HCT116 (cell line): ENCODE data around the gene LSP1. TPM values are rescaled to one million over a fixed set of nuclear protein-coding genes. Genes with fewer than 3 reads are reported as not detected.

Experiments used
- ATAC-seq: fragments of 200-7000 bp; cut with Tn5 transposase; 2 replicates; pipeline ENCODE4 v1.9.1; 2020; ENCODE audit warnings: mild to moderate bottlenecking, moderate library complexity
- BruUV-seq: library from RNA; stranded (reverse); fragments of 400-500 nt; replicated peaks from 2 replicates; lab custom pipeline; 2021; lab: Mats Ljungman, UMichigan
- CTCF ChIA-PET: fragments of 300-600 bp; sonication (Branson Sonifier 250); formaldehyde crosslinking; loops from one replicate; lab custom pipeline; 2021; ENCODE audit warnings: antibody characterized with exemption; lab: Charles Lee
- POLR2A ChIA-PET: fragments of 300-600, 350-600 bp; sonication (Branson Sonifier 250); formaldehyde crosslinking; loops from one replicate; lab custom pipeline; 2021; ENCODE audit warnings: antibody characterized with exemption; lab: Charles Lee
- RAD21 ChIA-PET, 2 experiments: fragments of 300-600 bp; sonication (Branson Sonifier 250); formaldehyde crosslinking; loops; one replicate each; lab custom pipeline; 2023; ENCODE audit warnings: low total read pairs in 2 of 2; ENCODE audit not compliant: uncharacterized antibody in 2 of 2, unreplicated experiment in 2 of 2, low non-redundant PET in 1 of 2; lab: Charles Lee
- DNase-seq: peaks from one replicate; pipeline ENCODE4 v3.0.0-alpha.2; 2010; ENCODE audit warnings: low read depth, low spot score
- H2AFZ ChIP-seq: fragments of 200-600 bp; shearing (Covaris generic), sonication (generic); 2 replicates; pipeline ENCODE4 v1.6.1; 2017; ENCODE audit warnings: low read depth, mixed run types, mixed read lengths, antibody characterized with exemption, low read length; ENCODE audit not compliant: poor library complexity, severe bottlenecking
- H3K27ac ChIP-seq: 2 replicates; pipeline ENCODE4 v1.5.1; 2012; ENCODE audit warnings: low read depth, low read length
- H3K27me3 ChIP-seq: fragments of 200-600 bp; sonication (generic); 2 replicates; pipeline ENCODE4 v1.6.1; 2016; ENCODE audit warnings: mixed run types, low read length, mixed read lengths; ENCODE audit not compliant: insufficient read depth
- H3K36me3 ChIP-seq, 2 experiments: fragments of 200-500 bp in 1 of 2; fragments of 200-600 bp in 1 of 2; sonication (Bioruptor generic) in 1 of 2; sonication (generic) in 1 of 2; 2 replicates each; pipeline versions ENCODE4 v1.5.1 to v1.6.1; 2014 to 2016; ENCODE audit warnings: low read length in 2 of 2, inconsistent platforms in 1 of 2, mixed read lengths in 1 of 2, mixed run types in 1 of 2; ENCODE audit not compliant: insufficient read depth in 2 of 2, control insufficient read depth in 1 of 2
- H3K4me1 ChIP-seq, 2 experiments: fragments of 200-600 bp in 1 of 2; sonication (generic) in 1 of 2; 2 replicates each; pipeline versions ENCODE4 v1.5.1 to v1.6.1; 2012 to 2017; ENCODE audit warnings: low read length in 2 of 2, inconsistent platforms in 1 of 2, mild to moderate bottlenecking in 1 of 2, mixed read lengths in 1 of 2, mixed run types in 1 of 2, moderate library complexity in 1 of 2; ENCODE audit not compliant: insufficient read depth in 2 of 2, control insufficient read depth in 1 of 2
- H3K4me2 ChIP-seq: fragments of 200-600 bp; sonication (generic); 2 replicates; pipeline ENCODE4 v1.6.1; 2017; ENCODE audit warnings: mixed run types, low read length, mixed read lengths
- H3K4me3 ChIP-seq, 2 experiments: fragments of 200-600 bp in 1 of 2; sonication (generic) in 1 of 2; replicated peaks in 1 of 2; 2 replicates each; pipeline ENCODE4 v1.5.1; 2011 to 2016; ENCODE audit warnings: low read length in 2 of 2, control low read depth in 1 of 2, low read depth in 1 of 2, mild to moderate bottlenecking in 1 of 2, mixed read lengths in 1 of 2, mixed run types in 1 of 2
- H3K79me2 ChIP-seq: fragments of 200-600 bp; sonication (generic); 2 replicates; pipeline ENCODE4 v1.6.1; 2017; ENCODE audit warnings: mild to moderate bottlenecking, mixed run types, low read length, moderate library complexity, mixed read lengths; ENCODE audit not compliant: insufficient read depth
- H3K9ac ChIP-seq: fragments of 200-600 bp; sonication (generic); 2 replicates; pipeline ENCODE4 v1.6.1; 2016; ENCODE audit warnings: low read length, mixed read lengths
- H3K9me2 ChIP-seq: fragments of 200-600 bp; sonication (generic), shearing (Covaris generic); 2 replicates; pipeline ENCODE4 v1.6.1; 2017; ENCODE audit warnings: mixed run types, mild to moderate bottlenecking, moderate library complexity; ENCODE audit not compliant: insufficient read depth
- H3K9me3 ChIP-seq, 2 experiments: fragments of 200-500 bp in 1 of 2; fragments of 200-600 bp in 1 of 2; sonication (Bioruptor generic) in 1 of 2; sonication (generic) in 1 of 2; 2 replicates each; pipeline ENCODE4 v1.6.1; 2014 to 2017; ENCODE audit warnings: low read length in 2 of 2, mixed read lengths in 2 of 2, inconsistent platforms in 1 of 2, low read depth in 1 of 2, mild to moderate bottlenecking in 1 of 2, mixed run types in 1 of 2, moderate library complexity in 1 of 2; ENCODE audit not compliant: control insufficient read depth in 1 of 2, insufficient read depth in 1 of 2
- H4K20me1 ChIP-seq: fragments of 200-600 bp; sonication (generic), shearing (Covaris generic); 2 replicates; pipeline ENCODE4 v1.6.1; 2017; ENCODE audit warnings: mixed run types, mild to moderate bottlenecking, moderate library complexity; ENCODE audit not compliant: insufficient read depth
- ATF3 ChIP-seq: IDR thresholded peaks from 2 replicates; pipeline ENCODE4 v1.6.1; 2012
- CBX3 ChIP-seq: IDR thresholded peaks from 2 replicates; pipeline ENCODE4 v1.6.1; 2012; ENCODE audit warnings: low read depth
- CEBPB ChIP-seq: IDR thresholded peaks from 2 replicates; pipeline ENCODE4 v1.6.1; 2012; ENCODE audit warnings: low read depth
- CTCF ChIP-seq, 3 experiments: fragments of 200-600 bp in 1 of 3; sonication (generic) in 1 of 3; IDR thresholded peaks in 2 of 3; conservative IDR thresholded peaks in 1 of 3; 2 replicates each; pipeline ENCODE4 v1.5.1; 2012 to 2017; ENCODE audit warnings: low read depth in 2 of 3, low read length in 2 of 3, antibody characterized with exemption in 1 of 3, borderline replicate concordance in 1 of 3, control low read depth in 1 of 3, mild to moderate bottlenecking in 1 of 3, mixed read lengths in 1 of 3, mixed run types in 1 of 3, moderate library complexity in 1 of 3; ENCODE audit not compliant: insufficient read depth in 1 of 3
- EGR1 ChIP-seq: IDR thresholded peaks from 2 replicates; pipeline ENCODE4 v1.6.1; 2012; ENCODE audit warnings: low read depth
- ELF1 ChIP-seq: IDR thresholded peaks from 2 replicates; pipeline ENCODE4 v1.6.1; 2012; ENCODE audit warnings: low read depth, borderline replicate concordance
- EZH2 ChIP-seq: fragments of 200-600 bp; sonication (generic); IDR thresholded peaks from 2 replicates; pipeline ENCODE4 v1.6.1; 2017; ENCODE audit warnings: antibody characterized with exemption, mixed run types
- FOSL1 ChIP-seq: IDR thresholded peaks from 2 replicates; pipeline ENCODE4 v1.6.1; 2012; ENCODE audit warnings: low read depth
- JUND ChIP-seq: IDR thresholded peaks from 2 replicates; pipeline ENCODE4 v1.6.1; 2012
- MAX ChIP-seq: IDR thresholded peaks from 2 replicates; pipeline ENCODE4 v1.6.1; 2012
- POLR2A ChIP-seq: IDR thresholded peaks from 2 replicates; pipeline ENCODE4 v1.7.0; 2011; ENCODE audit warnings: borderline replicate concordance; ENCODE audit not compliant: insufficient read depth, insufficient read length; ENCODE audit errors: extremely low read depth
- POLR2AphosphoS5 ChIP-seq: IDR thresholded peaks from 2 replicates; pipeline ENCODE4 v1.6.1; 2011; ENCODE audit warnings: mild to moderate bottlenecking, low read depth, low read length, moderate library complexity
- RAD21 ChIP-seq: IDR thresholded peaks from 2 replicates; pipeline ENCODE4 v1.6.1; 2012; ENCODE audit warnings: low read depth, mild to moderate bottlenecking
- SIN3A ChIP-seq: IDR thresholded peaks from 2 replicates; pipeline ENCODE4 v1.6.1; 2012; ENCODE audit warnings: low read depth
- SP1 ChIP-seq: IDR thresholded peaks from 2 replicates; pipeline ENCODE4 v1.6.1; 2012; ENCODE audit warnings: low read depth
- SRF ChIP-seq: IDR thresholded peaks from 2 replicates; pipeline ENCODE4 v1.6.1; 2012; ENCODE audit warnings: low read depth
- TCF7L2 ChIP-seq: IDR thresholded peaks from 2 replicates; pipeline ENCODE4 v1.7.0; 2011; ENCODE audit warnings: borderline replicate concordance, inconsistent platforms; ENCODE audit not compliant: insufficient read depth, insufficient read length; ENCODE audit errors: extremely low read depth
- ZBTB33 ChIP-seq: IDR thresholded peaks from 2 replicates; pipeline ENCODE4 v1.6.1; 2011; ENCODE audit warnings: mild to moderate bottlenecking, low read length, moderate library complexity; ENCODE audit not compliant: insufficient replicate concordance; ENCODE audit errors: extremely low read depth
- ZFX ChIP-seq: fragments of 450-650 bp; IDR thresholded peaks from 2 replicates; pipeline ENCODE4 v1.6.1; 2017
- intact Hi-C: fragments of 100-400 bp; cut with micrococcal nuclease; formaldehyde crosslinking; loops from 2 replicates; pipeline ENCODE4 v1.10.0; 2022
- total RNA-seq: library from RNA; stranded (reverse); gene quantifications from one replicate; pipeline ENCODE4 v1.2.1, GENCODE V29; 2021; ENCODE audit not compliant: unreplicated experiment

The LSP1 gene
- total RNA-seq, 1 experiment from 2014 or later: 1.3 TPM

GRCh38 chr11:1938343-1939005, 85.6 kb downstream of the LSP1 start:
- H3K4me1 ChIP-seq: peaks cover 0 to 5% of the 10 kb centered on the region in 2 experiments; a peak in 1 of 4 replicates
- no peak overlapping the region for H3K4me3 ChIP-seq
- ATAC-seq (no peak), DNase-seq (no peak)
- no peak overlapping the region for H3K27ac ChIP-seq
- BruUV-seq: no TSS peak
- H2AFZ ChIP-seq: no peak overlapping the region
- RAD21 ChIA-PET: no interaction called here
- intact Hi-C loops: no loop called here
- no peaks in the 10 kb centered on the region for H3K36me3 ChIP-seq
- TF ChIP-seq EZH2 (no peak), POLR2A (no peak), ZBTB33 (no peak), MAX (no peak), SP1 (no peak), TCF7L2 (no peak), CTCF (IDR thresholded peaks at IDR 0.05 in 2 of 3, conservative IDR thresholded peaks at IDR 0.05 in 1 of 3; ENCODE audit: borderline replicate concordance in 1 of 3, insufficient read depth in 1 of 3, low read depth in 2 of 3, low read length in 2 of 3) (no peak), POLR2AphosphoS5 (no peak), ATF3 (no peak), CEBPB (no peak), ZFX (no peak), RAD21 (no peak), JUND (no peak), ELF1 (no peak), CBX3 (no peak), SRF (no peak), SIN3A (no peak), EGR1 (no peak), FOSL1 (no peak)
- no peaks in the 10 kb centered on the region for H3K27me3 ChIP-seq
- POLR2A ChIA-PET: no interaction called here
- no peak overlapping the region for H3K4me2 ChIP-seq
- H3K79me2 ChIP-seq: no peaks in the 10 kb centered on the region
- no peaks in the 10 kb centered on the region for H3K9me3 ChIP-seq
- no peaks in the 10 kb centered on the region for H3K9me2 ChIP-seq
- no peak overlapping the region for H3K9ac ChIP-seq
- CTCF ChIA-PET: no interaction called here
- H4K20me1 ChIP-seq: no peaks in the 10 kb centered on the region
